Fibroblast of mammary gland (primary cell): ENCODE data around the gene AMPD2.

Source experiments
- DNase-seq: peaks from one replicate; pipeline ENCODE4 v3.0.0-alpha.2; 2010; ENCODE audit warnings: low read depth
- H3K4me3 ChIP-seq: 2 replicates; pipeline ENCODE4 v1.5.1; 2011; ENCODE audit warnings: low read depth, mild to moderate bottlenecking, low read length, moderate library complexity; ENCODE audit not compliant: control insufficient read depth
- CTCF ChIP-seq: conservative IDR thresholded peaks from 2 replicates; pipeline ENCODE4 v1.5.1; 2011; ENCODE audit warnings: low read depth, low read length, inconsistent platforms; ENCODE audit not compliant: control insufficient read depth, insufficient read depth

The AMPD2 gene

GRCh38 chr1:109584766-109585165 is 34.9 kb upstream of the AMPD2 start:
- no peak for DNase-seq

GRCh38 chr1:109586055-109586454 is 33.6 kb upstream of the AMPD2 start:
- DNase-seq, result no peak
- H3K4me3 ChIP-seq, result no peak overlapping the region
- no peak for TF ChIP-seq CTCF

More at GRCh38 chr1:109584766-109585165, 34.9 kb upstream of the AMPD2 start:
- TF ChIP-seq CTCF, result no peak
- H3K4me3 ChIP-seq, result no peak overlapping the region

- TF ChIP-seq CTCF, result no peak
- no peak overlapping the region for H3K4me3 ChIP-seq
- DNase-seq, result no peak
Observed at GRCh38 chr1:109589177-109589576, 30.5 kb upstream of the AMPD2 start.

- no peak for TF ChIP-seq CTCF
- DNase-seq, result no peak
- H3K4me3 ChIP-seq, result no peak overlapping the region
Observed at GRCh38 chr1:109589679-109590078, 30.0 kb upstream of the AMPD2 start.

- H3K4me3 ChIP-seq, result no peak overlapping the region
- DNase-seq, result no peak
- TF ChIP-seq CTCF, result no peak
Observed at GRCh38 chr1:109592916-109593315, 26.7 kb upstream of the AMPD2 start.

GRCh38 chr1:109595531-109595930 is 24.1 kb upstream of the AMPD2 start:
- no peak overlapping the region for H3K4me3 ChIP-seq
- TF ChIP-seq CTCF, result no peak
- DNase-seq, result no peak

GRCh38 chr1:109598156-109598555 is 21.5 kb upstream of the AMPD2 start:
- no peak overlapping the region for H3K4me3 ChIP-seq
- TF ChIP-seq CTCF, result no peak
- no peak for DNase-seq
